Peyer's patch (tissue), 4 donors: ENCODE measurements around the gene MEF2C.

Experiments
- POLR2A ChIP-seq, 2 donors: fragments of 450-650 bp; IDR thresholded peaks; one replicate each; pipeline ENCODE4 v1.5.1; 2017; ENCODE audit warnings: antibody characterized with exemption in 2 of 2, mild to moderate bottlenecking in 2 of 2, moderate library complexity in 2 of 2
- TF ChIP-seq, protein P1 (sequence below), 6 experiments: fragments of 450-650 bp in 4 of 6; fragments of 200-600 bp in 2 of 6; sonication (generic) in 1 of 6; IDR thresholded peaks; one replicate each; pipeline ENCODE4 v1.5.1; 2017 to 2019; ENCODE audit warnings: antibody characterized with exemption in 6 of 6, mild to moderate bottlenecking in 3 of 6, moderate library complexity in 1 of 6

DNA sequence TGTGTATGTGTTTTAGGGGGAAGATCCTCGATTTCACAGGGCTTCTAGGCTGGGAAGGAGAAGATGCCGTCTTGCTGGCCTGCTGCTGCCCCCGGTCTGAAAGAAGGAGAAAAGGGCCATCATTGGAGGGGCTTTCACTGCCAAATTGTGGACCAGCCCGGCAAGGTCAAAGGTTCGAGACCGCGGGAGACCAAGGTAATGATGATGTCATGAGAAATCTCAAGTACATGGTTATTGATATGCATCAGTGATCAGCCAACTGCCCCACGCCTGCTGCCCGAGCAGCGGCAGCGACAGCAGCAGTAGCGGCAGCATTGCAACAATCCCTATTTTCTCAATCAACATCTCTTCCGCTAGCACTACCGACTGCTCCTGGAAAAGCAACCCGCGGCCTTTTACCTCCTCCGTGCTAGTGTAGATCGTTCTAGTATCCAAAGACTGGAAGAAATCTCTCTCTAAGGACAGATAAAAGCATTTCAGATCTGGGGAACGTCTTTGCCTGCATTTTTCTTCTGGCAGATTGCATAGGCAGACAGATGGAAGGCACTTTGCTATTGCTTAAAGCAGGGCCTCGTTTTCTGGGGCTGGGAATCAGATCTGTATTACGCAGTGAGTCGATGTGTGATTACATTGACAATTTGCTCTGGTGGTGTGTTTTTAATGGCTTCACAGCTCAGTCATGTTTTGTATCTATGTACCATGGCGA lies 215.3 kb downstream of the MEF2C start:
- TF ChIP-seq, protein P1, sequence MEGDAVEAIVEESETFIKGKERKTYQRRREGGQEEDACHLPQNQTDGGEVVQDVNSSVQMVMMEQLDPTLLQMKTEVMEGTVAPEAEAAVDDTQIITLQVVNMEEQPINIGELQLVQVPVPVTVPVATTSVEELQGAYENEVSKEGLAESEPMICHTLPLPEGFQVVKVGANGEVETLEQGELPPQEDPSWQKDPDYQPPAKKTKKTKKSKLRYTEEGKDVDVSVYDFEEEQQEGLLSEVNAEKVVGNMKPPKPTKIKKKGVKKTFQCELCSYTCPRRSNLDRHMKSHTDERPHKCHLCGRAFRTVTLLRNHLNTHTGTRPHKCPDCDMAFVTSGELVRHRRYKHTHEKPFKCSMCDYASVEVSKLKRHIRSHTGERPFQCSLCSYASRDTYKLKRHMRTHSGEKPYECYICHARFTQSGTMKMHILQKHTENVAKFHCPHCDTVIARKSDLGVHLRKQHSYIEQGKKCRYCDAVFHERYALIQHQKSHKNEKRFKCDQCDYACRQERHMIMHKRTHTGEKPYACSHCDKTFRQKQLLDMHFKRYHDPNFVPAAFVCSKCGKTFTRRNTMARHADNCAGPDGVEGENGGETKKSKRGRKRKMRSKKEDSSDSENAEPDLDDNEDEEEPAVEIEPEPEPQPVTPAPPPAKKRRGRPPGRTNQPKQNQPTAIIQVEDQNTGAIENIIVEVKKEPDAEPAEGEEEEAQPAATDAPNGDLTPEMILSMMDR (IDR thresholded peaks at IDR 0.05) = no peak
- TF ChIP-seq POLR2A (IDR thresholded peaks at IDR 0.05) = no peak
